NCI-H2029 (cell line): Measurements from ENCODE around the gene SCLY.
"Not testable (repeated sequence)": the region's sequence is repeated elsewhere in the genome, so short reads cannot be mapped to it uniquely, and the experiment has no call there.

Source experiments
- DNase-seq: peaks from one replicate; lab custom pipeline; 2025; lab: John Stamatoyannopoulos, UW

Gene SCLY

DNA sequence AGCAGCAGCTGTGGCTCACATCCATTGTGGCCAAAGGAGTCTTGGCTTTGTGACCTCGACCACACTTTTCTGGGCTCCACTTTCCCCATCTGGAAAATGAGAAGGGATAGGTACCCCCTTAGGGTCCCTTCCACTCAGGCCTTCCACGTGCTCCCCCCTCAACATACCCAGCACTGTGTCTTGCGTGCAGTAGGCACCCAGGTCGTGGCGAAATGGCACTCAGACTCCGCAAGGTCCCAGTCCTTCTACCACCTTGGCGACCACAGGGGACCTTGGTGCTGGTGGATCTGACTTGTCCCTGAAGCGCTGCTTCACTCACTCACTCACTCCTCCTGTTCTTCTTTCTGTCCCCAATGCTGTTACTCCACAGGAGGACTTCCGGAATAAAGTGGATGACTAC lies 19.9 kb upstream of the SCLY start:
- DNase-seq, result no peak

DNA sequence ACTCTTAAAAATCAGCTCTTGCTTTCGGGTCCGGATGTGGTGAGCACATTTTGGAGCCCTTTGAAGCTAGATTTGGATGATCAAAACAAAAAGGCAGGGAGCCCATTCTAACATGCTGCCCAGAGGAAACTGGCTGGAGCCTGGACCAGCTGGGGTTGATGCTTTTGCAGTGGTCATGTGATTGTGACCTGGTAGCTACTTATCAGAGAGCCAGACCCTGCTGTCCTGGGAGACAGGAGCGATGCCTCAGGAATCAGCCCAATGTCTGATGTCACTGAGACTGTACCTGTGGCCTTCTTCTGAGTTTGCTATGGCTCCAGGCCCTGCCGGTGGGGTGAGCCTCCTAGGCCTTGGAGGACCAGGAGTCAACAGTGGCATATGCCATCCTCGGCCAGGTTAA lies 18.7 kb upstream of the SCLY start:
- no peak for DNase-seq

DNA sequence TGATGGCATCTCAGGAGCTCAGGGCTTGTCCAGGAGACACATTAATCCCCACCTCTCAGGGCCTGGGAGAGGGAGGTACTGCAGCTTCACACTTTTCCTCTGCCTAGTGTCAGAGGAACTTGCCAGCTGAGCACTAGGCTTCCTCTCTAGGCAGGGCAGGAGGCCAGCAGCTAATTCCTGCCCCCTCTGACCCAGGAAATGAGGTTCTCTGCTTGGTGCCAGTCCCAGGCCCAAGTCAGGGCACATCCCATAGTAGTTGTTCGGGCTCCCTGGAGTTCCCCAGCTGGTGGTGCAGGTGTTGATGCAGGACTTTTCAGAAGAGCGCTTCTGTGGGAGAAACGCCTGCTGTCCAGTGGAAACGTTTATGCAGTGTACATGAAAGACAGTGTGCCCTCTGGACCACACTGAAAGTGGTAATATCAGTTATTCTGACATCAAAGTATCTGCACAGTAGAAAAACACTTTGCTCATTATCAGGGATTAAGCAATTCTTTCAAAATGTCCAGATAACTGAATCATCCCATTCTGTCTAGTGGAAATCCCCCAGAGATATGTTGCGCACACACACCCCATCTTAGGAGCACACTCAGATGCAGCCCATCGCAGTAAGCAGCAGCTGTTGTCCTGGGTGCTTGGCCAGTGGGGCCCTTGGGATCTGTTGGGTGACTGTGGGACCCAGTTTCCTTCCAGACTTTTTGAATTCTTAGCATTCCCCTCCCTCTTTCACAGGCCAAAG lies 17.8 kb upstream of the SCLY start:
- DNase-seq, result no peak

DNA sequence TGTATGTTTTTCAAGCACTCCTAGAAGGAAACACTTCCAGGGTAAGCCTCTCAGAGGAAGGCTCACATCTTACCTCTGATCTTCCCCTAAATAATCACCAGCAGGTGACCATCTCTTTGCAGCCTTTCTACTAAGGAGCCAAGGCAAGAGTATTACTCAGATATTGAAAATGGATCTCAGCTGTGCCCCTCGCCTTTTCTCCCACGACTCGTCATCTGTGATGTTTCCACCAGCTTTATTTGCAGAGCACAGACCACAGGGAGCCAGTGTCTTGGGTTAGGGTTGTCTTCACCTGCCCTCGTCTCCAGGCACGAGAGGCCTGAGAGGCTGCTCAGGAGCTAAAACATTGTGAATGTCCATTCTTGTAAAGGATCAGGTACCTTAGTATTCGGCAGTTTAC lies 16.9 kb upstream of the SCLY start:
- DNase-seq, result no peak

DNA sequence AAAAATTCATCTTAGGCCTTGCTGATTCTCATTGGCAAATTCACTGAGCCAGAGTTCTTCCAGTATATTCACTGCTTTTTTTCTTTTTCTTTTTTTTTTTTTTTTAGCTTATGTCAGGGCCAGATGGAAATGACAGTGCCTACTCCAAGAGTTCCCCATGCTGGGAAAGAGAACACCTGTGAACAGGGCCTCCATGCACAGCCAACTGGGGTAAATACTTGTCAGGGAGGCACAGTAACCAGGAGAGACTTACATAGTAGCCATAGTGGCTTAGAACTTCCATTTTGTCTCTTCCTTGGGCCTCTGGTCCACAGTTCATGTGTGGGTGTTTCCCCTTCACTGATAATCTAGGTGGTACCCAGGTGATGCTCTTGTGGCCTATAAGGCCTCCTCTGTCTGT lies 15.2 kb upstream of the SCLY start:
- DNase-seq, result no peak

DNA sequence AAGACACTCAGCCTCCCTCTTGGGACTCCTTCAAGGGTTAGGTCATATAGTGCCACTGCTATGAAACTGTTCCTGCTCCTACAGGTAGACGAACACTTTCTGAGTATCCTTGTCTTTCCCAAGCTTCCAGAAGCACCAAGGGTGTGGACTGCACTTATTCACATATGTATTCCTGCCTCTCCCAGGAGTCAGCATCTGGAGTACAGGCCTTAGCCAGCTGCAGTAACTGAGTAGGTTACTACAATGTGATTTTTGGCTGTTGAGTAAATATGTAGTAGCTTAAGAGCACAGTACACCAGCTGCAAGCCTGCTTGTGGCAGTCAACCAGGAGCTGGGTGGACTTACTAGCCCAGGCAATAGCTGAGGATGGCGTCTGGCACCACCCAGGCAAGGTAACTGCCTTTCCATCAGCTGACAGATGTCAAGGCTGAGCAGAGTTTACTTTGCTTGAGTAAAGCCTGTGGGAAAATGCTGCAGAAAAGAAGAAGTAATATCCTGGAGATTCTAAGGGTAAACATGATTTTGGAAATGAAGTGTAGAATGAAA lies 14.0 kb upstream of the SCLY start:
- DNase-seq, result no peak

DNA sequence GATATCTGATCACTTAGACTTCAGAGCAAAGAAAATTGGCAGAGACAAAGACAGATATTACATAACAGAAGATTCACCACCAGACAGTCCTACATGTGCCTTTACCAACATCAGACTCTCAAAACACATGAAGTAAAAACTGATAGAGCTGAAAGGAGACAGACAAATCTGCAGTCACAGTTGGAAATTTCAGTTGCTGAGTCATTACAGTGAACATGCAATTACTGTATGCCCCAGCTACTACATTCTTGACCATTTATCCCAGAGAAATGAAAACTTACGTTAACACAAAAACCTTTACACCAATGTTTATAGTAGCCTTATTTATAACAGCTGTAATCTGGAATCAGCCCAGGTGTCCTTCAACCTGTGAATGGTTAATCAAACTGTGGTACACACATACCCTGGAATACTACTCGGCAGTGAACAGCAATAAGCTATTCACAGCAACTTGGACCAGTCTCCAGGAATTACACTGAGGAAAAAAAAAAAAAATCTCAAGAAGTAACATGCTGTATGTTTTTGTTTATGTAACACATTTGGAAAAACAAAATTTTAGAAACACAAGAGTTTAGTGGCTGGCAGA lies 7.5 kb upstream of the SCLY start:
- no peak for DNase-seq

DNA sequence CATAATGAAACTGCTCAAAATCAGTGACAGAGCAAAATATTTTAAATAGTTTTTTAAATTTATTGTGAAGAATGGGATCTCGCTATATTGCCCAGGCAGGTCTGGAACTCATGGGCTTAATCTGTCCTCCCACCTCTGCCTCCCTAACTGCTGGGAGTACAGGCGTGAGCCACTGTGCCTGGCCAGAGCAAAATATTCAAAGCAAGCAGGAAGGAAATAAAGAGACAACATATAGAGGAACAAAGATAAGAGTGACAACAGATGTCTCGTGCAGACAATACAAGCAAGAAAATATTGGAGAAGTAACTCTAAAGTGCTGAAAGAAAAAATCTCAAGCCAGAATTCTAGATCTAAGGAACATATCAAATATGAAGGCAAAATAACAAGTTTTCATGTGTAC lies 5.0 kb upstream of the SCLY start:
- no peak for DNase-seq

DNA sequence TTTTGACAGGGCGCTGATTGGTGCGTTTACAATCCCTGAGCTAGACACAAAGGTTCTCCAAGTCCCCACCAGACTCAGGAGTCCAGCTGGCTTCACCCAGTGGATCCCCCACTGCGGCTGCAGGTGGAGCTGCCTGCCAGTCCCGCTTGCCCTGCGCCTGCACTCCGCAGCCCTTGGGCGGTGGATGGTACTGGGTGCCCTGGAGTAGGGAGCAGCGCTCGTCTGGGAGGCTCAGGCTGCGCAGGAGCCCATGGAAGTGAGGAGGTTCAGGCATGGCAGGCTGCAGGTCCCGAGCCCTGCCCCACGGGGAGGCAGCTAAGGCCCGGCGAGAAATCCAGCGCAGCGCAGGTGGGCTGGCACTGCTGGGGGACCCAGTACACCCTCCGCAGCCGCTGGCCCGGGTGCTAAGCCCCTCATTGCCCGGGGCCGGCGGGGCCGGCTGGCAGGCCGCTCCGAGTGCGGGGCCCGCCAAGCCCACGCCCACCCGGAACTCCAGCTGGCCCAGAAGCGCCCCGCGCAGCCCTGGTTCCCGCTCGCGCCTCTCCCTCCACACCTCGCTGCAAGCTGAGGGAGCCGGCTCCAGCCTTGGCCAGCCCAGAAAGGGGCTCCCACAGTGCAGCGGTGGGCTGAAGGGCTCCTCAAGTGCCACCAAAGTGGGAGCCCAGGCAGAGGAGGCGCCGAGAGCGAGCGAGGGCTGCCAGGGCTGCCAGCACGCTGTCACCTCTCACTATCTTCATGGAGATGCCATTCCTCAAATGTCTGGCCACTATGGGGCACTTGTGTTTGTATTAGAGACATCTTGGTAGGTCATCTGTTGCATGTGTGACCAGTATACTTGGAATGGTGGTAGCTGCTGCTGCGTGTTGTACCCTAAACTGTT lies 2.9 kb upstream of the SCLY start:
- not testable (repeated sequence) for DNase-seq

DNA sequence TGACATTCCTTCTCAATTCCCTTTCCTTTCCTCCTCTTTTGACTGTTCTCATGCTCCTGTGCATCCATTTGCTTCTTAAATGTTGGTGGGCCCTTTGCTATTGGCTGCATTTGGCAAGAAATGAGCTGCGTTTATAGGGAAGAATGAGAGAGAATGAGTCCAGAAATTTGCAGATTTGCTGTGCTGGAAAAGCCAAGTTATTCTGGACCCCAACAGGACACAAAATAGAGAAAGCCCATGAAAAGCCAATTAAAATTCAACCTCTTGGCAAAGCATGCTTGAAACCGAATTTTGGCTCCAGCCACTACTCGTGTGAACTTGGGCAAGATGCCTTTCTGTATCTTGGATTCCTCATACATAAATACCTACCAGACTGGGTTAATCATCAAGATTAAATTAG lies 1.3 kb upstream of the SCLY start:
- DNase-seq, result no peak

DNA sequence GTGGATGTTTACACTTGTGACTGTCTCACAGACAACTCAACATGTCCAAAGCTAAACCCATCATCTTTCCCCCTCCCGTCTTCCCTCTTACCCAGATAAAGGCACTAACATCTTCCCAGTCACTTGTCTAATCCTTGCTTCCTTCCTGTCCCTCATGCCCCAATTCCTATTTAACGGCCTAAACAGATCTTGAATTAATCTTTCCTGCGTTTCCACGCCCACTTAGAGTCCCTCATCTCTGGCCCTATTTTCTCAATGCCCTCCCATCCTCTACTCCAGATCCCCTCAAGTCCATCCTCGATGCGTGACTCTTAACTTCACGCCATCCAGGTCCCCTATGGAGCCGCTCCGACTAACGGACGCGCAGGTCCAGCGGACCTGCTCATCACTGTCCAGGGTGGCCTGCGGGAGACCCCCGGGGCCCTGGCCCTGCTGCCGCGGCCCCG lies 682 bp upstream of the SCLY start:
- no peak for DNase-seq

DNA sequence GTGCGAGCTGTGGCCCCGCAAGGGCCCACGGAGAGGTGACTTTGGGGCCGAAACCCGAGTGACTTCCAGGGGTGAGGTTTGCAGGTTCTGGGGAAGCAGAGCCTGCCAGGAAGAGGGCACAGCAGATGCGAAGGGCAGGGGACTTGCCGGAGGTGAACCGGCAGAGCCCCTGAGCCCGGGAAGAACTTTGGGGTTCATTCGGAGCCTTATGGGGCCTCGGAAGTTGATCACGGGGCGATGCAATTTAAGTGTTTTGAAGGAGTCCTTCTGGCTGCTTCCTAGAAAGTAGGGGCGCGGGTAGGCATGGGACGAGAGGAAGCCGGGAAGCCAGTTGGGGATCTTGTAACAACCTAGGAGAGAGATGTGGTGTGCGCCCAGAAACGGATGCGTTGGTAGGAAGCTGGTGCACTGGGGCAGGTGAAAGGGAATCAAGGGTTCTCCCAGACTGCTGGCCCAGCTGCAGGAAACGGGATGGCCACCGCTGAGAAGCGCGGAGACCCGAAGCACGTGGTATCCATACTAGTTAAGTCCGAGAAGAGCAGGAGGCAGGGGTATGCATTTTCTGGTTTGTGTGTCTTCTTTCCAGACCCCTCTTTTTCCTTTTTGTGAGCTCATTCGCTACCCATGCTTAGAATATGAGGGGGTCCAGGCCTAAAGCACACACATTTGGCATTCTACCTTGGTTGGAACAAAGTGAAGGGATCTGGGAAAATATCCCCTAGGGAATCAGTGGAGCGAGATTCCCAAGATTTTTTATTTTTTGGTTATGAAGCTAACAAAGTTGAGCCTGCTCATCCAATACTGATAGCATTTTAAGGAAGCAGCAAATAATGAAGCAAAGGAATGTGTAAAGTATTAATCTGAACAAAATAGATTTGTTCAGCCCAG lies 758 bp downstream of the SCLY start:
- DNase-seq, result peak; percentile 5

DNA sequence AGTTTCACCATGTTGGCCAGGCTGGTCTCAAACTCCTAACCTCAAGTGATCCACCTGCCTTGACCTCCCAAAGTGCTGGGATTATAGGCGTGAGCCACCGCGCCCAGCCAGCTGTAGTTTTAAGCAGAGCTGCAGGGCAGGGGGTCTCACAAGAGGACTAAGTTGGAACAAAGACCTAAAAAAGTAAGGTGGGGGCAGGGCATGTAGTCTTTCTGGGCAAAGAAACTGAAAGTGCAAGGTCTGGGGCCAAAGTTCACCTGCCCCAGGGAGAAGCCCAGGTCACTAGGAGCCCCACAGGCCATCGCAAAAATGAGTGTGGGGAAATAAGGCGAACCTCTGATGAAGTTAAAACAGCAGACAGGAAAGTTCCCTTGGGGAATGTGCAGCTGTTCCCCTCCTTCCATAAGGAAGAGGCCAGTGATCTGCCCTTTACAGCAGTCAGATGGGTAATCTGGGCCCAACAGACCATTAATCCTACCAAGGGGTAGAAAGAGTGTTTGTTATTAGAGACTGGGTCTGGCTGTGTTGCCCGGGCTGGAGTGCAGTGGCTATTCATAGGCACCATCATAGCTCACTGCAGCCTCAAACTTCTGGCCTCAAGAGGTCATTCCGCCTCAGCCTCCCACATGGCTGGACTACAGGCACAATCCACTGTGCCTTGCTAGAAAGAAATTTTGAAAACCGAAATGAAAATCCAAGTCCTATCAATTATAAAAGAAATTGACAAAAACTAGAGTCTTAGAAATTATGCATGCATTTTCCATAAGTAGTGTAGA lies 2.8 kb downstream of the SCLY start:
- DNase-seq, result no peak

DNA sequence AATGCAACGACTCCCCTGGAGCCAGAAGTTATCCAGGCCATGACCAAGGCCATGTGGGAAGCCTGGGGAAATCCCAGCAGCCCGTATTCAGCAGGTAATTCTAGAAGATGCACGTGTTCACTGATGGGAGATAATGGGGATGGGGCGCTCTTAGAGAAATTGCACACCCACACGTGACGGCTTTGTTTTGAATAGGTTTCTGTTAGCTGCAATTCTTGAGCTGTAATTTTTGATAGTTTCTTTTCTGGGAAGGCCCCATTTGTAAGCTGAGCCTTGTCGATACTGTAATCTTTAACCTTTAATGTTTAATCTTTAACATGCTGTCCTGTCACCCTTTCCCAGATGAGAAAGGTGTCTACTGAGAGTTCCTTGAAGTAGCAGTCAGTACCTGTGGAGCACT lies 3.6 kb downstream of the SCLY start:
- DNase-seq, result no peak

DNA sequence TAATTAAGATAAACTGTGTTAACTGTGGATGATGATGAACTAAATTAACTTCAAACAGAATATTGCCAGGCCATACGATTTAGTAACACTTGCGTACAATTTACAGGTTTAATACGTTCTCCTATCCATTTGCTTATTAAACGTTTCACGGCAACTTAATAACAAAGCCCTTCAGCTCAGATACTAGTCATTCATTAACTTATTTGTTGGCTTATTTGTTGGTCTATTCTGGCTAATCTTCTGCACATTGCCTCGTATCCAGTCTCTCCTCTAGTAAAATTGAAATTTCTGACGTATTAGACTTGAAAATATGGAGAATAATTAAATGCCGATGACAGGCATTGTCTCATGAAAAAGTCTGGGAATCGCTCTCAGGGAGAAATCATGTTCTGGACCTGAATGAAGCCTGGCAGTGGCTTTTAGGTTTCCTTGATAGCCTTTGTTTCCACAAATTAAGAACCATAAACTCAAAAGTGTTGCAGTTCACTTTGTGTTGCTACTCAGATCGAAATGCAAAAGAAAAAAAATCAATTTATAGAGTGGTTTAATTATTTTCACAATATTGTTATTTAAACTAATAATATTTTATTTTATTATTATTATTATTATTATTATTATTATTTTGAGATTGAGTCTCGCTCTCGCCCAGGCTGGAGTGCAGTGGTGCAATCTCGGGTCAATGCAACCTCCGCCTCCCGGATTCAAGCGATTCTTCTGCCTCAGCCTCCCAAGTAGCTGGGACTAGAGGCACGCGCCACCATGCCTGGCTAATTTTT lies 4.5 kb downstream of the SCLY start:
- no peak for DNase-seq

DNA sequence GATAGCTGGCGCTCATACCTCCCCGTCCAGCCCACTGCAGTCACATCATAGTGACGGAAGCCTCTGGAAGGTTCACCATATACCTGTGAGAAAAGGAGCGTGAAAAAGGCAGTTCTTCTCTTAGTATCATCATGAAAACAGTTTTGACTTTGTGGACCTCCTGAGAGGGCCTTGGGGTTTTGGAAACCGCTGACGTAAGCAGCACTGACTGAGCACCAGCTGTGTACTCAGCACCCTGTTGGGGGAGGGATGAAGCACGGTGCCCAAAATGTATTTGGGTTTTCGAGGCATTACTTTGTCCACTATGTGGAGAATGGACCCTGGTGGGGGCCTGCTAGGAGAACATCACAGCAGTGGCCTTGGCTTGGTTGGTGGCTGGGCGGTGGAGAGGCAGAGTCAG lies 5.4 kb downstream of the SCLY start:
- no peak for DNase-seq

DNA sequence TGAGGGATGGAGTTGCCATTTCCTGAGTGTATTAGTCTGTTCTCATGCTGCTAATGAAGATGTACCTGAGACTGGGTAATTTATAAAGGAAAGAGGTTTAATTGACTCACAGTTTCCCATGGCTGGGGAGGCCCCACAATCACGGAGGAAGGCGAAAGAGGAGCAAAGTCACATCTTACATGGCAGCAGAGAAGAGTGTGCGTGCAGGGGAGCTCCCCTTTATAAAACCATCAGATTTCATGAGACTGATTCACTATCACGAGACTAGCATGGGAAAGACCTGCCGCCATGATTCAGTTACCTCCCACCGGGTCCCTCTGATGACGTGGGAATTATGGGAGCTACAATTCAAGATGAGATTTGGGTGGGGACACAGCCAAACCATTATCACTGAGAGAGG lies 5.9 kb downstream of the SCLY start:
- not testable (repeated sequence) for DNase-seq

DNA sequence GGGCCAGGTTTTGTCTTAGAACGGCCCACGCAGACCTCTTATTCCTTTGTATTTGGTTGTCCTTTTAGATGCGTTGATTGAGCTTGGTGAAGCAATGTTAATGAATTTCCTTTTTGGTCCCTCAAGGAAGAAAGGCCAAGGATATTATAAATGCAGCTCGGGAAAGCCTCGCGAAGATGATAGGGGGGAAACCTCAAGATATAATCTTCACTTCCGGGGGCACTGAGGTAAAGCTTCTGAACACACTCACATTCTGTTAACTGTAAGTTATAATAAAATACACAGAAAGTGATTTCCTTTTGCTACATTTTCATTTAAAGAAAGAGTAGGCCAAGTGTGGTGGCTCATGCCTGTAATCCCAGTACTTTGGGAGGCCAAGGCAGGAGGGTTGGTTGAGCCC lies 7.1 kb downstream of the SCLY start:
- no peak for DNase-seq

DNA sequence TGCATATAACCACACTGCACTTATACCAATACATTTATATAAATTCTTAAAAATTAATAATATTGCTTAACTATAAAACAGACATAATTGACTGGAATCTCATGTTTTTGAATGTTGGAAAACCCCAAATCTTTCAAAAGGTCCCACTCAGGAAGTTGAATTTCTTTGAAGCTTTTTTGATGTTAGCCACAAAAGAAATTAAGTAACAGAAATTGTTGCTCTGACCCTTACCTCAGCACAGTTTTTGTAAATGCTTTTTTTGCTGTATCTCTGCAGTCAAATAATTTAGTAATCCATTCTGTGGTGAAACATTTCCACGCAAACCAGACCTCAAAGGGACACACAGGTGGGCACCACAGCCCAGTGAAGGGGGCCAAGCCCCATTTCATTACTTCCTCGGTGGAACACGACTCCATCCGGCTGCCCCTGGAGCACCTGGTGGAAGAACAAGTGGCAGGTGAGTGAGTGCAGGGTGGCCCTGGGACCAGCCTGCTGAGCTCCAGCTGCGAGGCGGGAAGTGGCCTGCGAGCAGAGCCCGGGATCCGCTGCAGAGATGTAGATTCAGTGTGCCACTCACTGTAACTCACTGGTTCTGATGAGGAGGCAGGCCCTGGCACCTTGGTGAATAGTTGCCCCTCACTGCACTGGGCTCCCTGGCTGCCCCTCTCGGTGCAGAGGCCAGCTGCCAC lies 8.4 kb downstream of the SCLY start:
- DNase-seq, result no peak

DNA sequence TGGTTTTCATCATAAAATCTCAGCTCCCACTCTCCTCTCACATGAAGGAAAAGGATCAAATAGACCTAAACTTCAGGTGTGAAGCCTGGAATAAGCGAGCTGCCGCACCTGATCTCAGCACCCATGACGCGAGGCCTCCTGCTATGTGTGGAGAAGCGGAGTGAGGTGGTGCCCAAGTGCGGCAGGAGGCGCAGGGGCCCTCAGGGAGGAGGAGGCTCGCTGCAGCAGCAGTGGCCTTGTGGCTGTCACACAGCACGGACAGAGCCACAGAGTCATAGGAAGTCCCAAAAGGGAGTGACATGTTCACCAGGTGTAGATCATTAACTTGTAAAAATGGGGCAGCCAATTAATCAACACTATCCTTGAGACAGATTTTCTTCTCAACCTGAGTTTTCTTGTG lies 9.1 kb downstream of the SCLY start:
- no peak for DNase-seq
